ENCODE results near the gene TRPM3.

Gene TRPM3

GRCh38 chr9:70613024-70613768 lies 508.2 kb downstream of the TRPM3 start:
- DNase-seq (ENCODE audit: low read depth in 2 of 2), result no peak

GRCh38 chr9:70610287-70610644 lies 511.2 kb downstream of the TRPM3 start:
- DNase-seq (ENCODE audit: low read depth in 2 of 2), result no peak

- DNase-seq (ENCODE audit: low read depth in 2 of 2), result no peak
These were observed 511.7 kb downstream of the TRPM3 start for GRCh38 chr9:70609542-70610286.

GRCh38 chr9:70609011-70609410 lies 512.4 kb downstream of the TRPM3 start:
- DNase-seq (ENCODE audit: low read depth in 2 of 2), result no peak

- DNase-seq (ENCODE audit: low read depth in 2 of 2), result no peak
These were observed 513.5 kb downstream of the TRPM3 start for GRCh38 chr9:70607926-70608325.

GRCh38 chr9:70607329-70607728 lies 514.1 kb downstream of the TRPM3 start:
- no peak for DNase-seq (ENCODE audit: low read depth in 2 of 2)

- no peak for DNase-seq (ENCODE audit: low read depth in 2 of 2)
These were observed 518.4 kb downstream of the TRPM3 start for GRCh38 chr9:70603020-70603411.

GRCh38 chr9:70602321-70603019 lies 519.0 kb downstream of the TRPM3 start:
- DNase-seq (ENCODE audit: low read depth in 2 of 2), result peak; percentile 12 to 28

- no peak for DNase-seq (ENCODE audit: low read depth in 2 of 2)
These were observed 520.1 kb downstream of the TRPM3 start for GRCh38 chr9:70601000-70601951.

- no peak for DNase-seq (ENCODE audit: low read depth in 2 of 2)
These were observed 520.9 kb downstream of the TRPM3 start for GRCh38 chr9:70600506-70600905.

- DNase-seq (ENCODE audit: low read depth in 2 of 2), result no peak
These were observed 523.5 kb downstream of the TRPM3 start for GRCh38 chr9:70597886-70598285.

GRCh38 chr9:70595211-70595610 lies 526.2 kb downstream of the TRPM3 start:
- no peak for DNase-seq (ENCODE audit: low read depth in 2 of 2)

- DNase-seq (ENCODE audit: low read depth in 2 of 2), result no peak
These were observed 527.0 kb downstream of the TRPM3 start for GRCh38 chr9:70594386-70594944.

- DNase-seq (ENCODE audit: low read depth in 2 of 2), result no peak
These were observed 528.2 kb downstream of the TRPM3 start for GRCh38 chr9:70593241-70593640.

- DNase-seq (ENCODE audit: low read depth in 2 of 2), result no peak
These were observed 531.1 kb downstream of the TRPM3 start for GRCh38 chr9:70590315-70590677.

- DNase-seq (ENCODE audit: low read depth in 2 of 2), result no peak
These were observed 531.7 kb downstream of the TRPM3 start for GRCh38 chr9:70589571-70590314.

- no peak for DNase-seq (ENCODE audit: low read depth in 2 of 2)
These were observed 532.4 kb downstream of the TRPM3 start for GRCh38 chr9:70588999-70589398.

GRCh38 chr9:70588381-70588780 lies 533.0 kb downstream of the TRPM3 start:
- DNase-seq (ENCODE audit: low read depth in 2 of 2), result no peak

- no peak for DNase-seq (ENCODE audit: low read depth in 2 of 2)
These were observed 534.2 kb downstream of the TRPM3 start for GRCh38 chr9:70587201-70587600.

GRCh38 chr9:70586476-70586875 lies 534.9 kb downstream of the TRPM3 start:
- DNase-seq (ENCODE audit: low read depth in 2 of 2), result no peak

- no peak for DNase-seq (ENCODE audit: low read depth in 2 of 2)
These were observed 539.5 kb downstream of the TRPM3 start for GRCh38 chr9:70581955-70582350.
